ENCODE results near the gene AQP9.
"Not testable (repeated sequence)": the region's sequence is repeated elsewhere in the genome, so short reads cannot be mapped to it uniquely, and the experiment has no call there.

Gene AQP9, protein sequence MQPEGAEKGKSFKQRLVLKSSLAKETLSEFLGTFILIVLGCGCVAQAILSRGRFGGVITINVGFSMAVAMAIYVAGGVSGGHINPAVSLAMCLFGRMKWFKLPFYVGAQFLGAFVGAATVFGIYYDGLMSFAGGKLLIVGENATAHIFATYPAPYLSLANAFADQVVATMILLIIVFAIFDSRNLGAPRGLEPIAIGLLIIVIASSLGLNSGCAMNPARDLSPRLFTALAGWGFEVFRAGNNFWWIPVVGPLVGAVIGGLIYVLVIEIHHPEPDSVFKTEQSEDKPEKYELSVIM

DNA sequence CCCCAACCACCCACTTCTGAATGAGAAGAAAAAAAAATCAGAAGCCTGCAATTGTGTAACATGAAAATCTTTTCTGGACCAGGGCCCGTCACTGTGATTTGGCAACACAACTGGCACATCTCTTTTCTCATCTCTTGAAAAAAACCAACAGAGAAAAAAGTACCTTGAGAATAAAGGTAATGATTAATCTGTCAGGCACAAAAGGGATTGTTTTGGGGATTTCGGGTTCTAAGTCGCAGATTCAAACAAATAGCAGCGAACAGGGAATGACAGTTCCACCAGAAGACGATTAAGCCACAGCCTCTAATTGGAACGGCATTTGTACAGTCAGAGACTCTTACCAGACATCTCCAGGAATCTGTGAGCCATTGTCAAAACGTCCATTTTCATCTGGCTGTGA, at the start of gene AQP9:
Gene AQP9, plus strand, starts transcription at position 276 of the 400 bp plus-strand sequence. CDS start 185 bp downstream, outside the sequence.
- in situ Hi-C loops (cut with MboI; ENCODE audit: low sequenced_read_pairs), result no loop called here

DNA sequence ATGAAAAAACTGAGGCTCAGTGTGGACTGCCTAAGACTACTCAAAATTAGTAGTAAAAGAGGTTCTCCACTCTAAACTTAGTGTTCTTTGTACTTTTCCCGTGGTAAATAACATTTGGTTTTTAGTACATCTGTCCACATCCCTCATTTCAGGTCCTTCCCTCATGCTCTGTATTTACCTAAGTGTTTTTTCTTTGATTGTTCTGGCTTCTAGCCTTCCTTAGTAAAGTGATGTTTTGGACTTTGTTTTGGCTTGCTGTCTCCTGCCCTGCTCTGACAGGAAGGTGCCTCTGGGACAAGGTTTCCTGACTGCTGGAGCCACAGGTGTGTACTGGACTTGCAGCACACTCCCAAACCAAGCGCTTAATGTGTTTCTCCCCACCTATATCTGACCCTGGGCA, 42.8 kb upstream of the AQP9 start:
- in situ Hi-C loops (cut with MboI; ENCODE audit: low sequenced_read_pairs), result no loop called here

DNA sequence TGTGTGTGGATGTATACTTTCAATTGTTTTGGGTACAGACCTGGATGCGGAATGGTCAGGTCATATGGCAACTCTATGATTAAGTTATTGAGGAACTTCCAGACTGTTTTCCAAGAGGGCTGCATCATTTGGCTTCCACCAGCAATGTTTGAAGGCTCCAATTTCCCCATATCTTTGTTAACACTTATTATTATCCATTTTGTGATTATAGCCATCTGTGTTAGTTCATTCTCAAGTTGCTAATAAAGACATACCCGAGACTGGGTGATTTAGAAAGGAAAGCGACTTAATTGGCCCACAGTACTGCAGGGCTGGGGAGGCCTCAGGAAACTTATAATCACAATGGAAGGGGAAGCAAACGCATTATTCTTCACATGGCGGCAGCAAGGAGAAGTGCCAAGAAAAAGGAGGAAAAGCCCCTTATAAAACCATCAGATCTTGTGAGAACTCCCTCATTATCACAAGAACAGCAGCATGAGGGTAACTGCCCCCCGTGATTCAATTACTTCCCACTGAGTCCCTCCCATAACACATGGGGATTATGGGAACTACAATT, 41.6 kb upstream of the AQP9 start:
- in situ Hi-C loops (cut with MboI; ENCODE audit: low sequenced_read_pairs), result no loop called here

DNA sequence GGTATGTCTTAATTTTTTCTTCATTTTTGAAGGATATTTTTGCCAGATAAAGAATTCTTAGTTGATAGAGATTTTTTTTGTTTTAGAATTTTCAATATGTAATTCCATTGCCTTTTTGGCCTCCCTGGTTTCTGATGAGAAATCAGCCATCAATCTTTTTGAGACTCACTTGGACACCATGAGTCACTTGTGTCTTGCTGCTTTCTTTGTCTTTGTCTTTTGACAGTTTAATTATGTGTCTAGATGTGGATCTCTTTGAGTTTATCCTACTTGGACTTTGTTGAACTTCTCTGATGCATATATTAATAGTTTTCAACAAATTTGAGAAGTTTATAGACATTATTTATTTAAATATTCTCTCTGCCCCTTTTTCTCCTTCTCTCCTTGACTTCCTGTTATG, 34.7 kb upstream of the AQP9 start:
- in situ Hi-C loops (cut with MboI; ENCODE audit: low sequenced_read_pairs), result no loop called here

DNA sequence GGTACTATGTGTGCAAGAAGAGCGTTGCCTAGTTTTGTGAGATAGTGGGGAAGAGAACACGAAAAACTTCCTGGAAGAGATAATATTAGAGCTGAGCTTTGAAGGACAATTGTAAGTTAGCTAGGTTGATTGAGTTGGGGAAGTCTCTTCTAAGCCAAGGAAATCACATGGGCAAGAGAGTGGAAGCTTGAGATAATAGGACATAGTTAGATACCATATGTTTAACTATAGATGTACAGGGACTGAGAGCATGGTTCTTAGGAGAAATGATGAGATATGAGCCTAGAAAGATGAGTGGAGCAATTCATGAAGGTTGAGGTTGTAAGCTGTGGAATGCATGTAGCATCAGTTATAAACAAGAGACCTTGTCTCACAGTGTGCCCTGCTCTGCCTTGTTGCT, 30.1 kb upstream of the AQP9 start:
- in situ Hi-C loops (cut with MboI; ENCODE audit: low sequenced_read_pairs), result no loop called here

DNA sequence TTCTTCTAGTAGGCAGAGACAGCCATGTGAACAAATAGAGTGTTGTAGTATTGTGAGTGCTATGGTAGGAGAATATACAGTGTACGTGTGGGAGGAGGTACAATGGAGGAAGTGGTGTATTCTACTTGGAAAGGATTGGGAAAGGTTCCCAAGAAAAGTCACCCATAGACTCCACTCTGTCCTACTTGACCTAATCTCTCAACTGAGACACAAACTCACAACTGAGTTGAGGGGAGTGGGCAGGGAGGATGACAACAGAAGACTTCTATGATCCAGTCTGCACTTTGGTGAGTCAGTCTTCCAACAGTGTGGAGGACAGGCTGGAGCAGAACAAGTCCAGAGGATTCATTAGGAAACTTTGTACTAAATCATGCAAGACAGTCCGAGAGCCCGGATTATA, 28.8 kb upstream of the AQP9 start:
- in situ Hi-C loops (cut with MboI; ENCODE audit: low sequenced_read_pairs), result no loop called here

DNA sequence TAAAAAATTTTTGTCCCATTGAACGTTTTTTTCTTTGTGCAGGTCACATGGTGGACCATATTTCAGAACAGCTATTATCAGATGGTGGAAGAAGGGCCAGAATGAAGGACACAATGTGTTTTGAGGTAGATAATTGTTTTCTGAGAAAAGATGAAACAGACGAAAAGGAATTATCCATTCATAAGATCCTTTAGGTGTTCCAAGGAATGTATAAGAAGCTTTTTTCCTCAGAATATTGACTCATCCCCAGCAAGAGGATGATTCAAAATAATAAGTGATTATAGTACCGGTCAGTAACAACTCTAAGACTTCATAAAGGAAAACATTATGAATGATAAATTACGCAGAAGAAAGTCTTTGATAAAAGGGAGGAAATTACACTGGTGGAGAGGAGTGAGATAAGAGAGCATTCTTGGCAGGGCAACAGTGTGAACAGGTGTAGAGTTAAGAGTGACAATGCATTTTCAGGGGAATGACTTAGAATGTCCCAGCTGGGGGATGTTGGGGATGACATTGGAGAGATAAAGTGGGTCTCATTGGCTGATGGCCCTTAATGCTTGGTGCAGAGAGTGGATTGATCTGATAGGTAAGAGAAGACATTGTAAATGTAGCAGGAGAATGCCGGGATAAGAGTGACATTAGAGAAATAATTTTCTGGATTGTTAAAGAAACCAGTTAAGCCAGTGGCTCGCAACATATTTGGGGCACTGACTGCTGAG, 27.0 kb upstream of the AQP9 start:
- in situ Hi-C loops (cut with MboI; ENCODE audit: low sequenced_read_pairs), result no loop called here

DNA sequence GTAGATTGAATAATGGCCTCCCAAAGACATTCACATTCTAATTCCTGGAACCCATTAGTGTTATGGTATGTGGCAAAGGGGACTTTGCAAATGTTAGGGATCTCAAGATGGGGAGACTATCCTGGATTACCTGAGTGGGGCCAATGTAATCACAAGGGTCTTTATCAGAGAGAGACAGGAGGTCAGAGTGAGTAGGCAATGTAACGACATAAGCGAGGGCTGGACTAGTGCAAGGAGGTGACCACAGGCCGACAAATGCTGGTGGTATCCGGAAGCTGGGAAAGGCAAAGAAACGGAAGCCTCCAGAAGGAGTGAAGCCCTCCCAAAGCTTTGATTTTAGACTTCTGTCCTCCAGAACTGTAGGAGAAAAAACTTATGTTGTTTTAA, 26.5 kb upstream of the AQP9 start:
- in situ Hi-C loops (cut with MboI; ENCODE audit: low sequenced_read_pairs), result no loop called here

DNA sequence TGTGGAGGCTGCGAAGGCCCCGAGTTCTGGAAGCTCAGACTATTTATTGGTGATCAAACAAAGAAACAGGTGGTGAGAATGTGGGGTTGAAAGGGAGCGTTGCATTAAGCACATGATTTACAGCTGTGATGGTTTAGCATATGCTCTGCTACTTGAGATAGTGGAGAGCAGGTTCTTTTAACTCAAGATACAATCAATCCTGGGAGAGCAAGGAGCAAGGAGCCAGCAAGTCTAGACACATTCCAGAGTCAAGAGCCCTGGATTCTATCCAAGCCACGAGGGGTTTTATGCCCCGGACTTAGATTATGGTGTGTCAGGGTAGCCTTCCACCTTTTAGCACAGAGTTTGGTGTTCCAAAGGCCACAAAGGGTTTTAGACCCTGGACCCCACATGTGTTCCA, 24.8 kb upstream of the AQP9 start:
- in situ Hi-C loops (cut with MboI; ENCODE audit: low sequenced_read_pairs), result not testable (repeated sequence)

DNA sequence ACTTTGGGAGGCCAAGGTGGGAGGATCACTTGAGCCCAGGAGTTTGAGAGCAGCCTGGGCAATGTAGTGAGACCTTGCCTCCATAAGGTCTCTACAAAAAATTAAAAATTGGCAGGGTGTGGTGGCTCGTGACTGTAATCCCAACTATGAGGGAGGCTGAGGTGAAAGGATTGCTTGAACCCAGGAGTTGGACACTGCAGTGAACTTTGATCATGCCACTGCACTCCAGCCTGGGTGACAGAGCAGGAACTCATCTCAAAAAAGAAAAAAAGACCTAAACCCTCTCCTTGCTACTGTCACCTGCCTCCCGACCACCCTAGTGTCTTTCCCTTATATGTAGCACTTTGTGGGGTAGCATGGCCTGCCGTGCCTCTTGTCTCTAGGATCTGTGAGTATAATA, 23.8 kb upstream of the AQP9 start:
- in situ Hi-C loops (cut with MboI; ENCODE audit: low sequenced_read_pairs), result no loop called here

DNA sequence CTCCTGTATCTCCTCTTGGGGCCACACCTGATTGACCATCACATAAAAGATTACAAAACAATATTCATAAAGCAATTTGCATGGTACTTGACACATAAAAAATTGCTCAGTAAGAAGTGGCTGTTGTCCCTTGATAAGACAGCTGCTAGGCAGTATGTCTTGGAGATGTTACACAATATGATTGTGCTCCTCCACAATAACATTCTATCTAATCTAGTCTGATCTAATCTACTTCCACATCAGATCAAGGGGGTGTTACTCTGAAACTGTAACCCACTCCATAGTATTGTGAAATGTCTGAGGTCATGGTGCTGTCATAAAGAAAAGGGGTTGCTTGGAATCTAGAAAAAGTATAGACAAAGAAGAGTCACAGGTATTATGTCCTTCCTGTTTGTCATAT, 23.4 kb upstream of the AQP9 start:
- in situ Hi-C loops (cut with MboI; ENCODE audit: low sequenced_read_pairs), result no loop called here

DNA sequence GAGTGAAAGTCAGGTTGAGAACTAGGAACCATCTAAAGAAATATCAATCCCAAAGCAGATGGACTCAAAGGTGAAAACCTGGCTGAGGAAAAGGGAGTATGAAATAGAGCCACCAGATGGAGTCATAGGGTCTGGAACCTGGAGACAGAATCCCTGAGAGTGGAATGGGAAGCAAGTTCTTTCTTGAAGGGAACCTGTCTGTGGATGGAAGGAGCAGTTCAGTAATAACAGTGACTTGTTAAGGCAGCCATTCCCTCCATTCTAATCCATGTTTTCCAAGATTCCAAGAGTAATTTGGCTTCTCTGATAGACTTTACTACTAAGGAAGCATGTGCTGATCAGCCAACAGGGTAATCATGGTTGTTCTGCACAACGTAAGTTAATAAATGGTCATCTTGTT, 22.5 kb upstream of the AQP9 start:
- in situ Hi-C loops (cut with MboI; ENCODE audit: low sequenced_read_pairs), result no loop called here

DNA sequence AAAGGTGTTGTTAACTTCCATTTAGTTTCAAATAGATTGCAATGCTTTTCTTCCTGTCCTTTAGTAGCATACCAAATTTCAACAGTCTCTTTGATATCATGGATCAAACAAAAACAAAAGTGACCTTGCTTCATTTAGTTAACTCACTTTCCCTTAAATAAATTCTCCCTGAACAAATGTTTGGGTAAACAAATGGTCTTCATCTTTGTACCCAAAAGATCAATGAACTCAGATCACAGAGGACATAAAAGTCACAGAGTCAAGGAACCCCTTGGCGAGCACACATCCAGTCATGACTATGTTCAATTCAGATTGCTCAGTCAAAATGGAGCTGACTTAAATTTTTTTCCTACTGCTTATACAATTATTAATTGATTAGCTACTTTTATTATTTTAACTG, 20.6 kb upstream of the AQP9 start:
- in situ Hi-C loops (cut with MboI; ENCODE audit: low sequenced_read_pairs), result no loop called here

DNA sequence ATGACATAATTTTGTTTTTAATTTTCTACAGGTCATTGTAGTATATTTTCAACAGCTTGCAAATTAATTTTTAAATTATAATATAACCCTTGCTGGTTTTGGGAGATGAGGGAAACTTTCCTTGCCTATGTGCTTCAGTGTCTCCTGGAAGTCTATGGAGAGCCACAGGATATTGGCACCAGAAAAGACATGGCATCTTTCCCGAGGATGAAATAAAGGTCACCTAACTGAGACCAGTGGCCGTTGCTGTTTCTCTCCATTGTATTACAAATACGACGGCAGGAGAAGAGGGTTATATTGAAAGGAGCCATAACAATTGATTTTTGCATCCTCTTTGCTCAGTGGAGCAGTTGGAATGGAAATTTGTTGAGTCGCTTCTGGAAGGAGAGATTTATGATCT, 19.9 kb upstream of the AQP9 start:
- in situ Hi-C loops (cut with MboI; ENCODE audit: low sequenced_read_pairs), result no loop called here

DNA sequence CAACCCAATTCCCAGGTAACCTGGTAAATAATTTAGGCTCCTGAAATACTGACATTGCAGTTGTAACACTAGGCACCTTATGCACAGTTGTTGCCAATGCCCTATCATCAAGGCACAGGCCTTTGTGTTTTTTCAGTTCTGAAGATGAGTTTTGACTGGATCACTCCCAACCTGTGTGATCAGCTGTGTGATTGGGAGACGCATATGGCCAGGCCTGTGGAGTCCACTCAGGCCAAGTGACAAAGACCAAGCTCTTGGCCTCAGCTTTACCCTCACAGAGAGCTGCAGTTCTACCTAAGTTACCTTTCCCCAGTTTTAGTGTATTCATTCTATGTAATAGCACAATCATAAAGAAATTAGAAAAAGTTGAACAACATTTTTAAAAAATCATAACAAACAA, 19.2 kb upstream of the AQP9 start:
- in situ Hi-C loops (cut with MboI; ENCODE audit: low sequenced_read_pairs), result no loop called here

DNA sequence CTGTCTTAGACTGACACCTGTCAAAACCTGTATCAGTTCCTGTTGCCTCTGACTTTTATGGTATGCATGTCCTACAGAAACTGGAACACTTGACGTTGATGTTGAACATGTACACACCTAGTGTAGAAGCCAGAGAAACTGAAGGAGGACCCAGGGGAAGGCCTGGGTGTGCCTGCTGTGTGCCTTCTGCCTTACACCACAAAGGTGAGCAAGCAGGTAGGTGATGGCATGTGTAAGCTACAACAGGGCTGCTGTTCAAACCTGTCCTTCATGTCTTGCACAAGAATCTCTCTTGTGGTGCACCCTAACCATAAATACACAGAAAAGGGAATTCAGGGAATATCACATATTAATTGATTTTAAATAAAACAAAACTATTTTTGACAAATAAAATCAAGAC, 13.6 kb upstream of the AQP9 start:
- in situ Hi-C loops (cut with MboI; ENCODE audit: low sequenced_read_pairs), result no loop called here

DNA sequence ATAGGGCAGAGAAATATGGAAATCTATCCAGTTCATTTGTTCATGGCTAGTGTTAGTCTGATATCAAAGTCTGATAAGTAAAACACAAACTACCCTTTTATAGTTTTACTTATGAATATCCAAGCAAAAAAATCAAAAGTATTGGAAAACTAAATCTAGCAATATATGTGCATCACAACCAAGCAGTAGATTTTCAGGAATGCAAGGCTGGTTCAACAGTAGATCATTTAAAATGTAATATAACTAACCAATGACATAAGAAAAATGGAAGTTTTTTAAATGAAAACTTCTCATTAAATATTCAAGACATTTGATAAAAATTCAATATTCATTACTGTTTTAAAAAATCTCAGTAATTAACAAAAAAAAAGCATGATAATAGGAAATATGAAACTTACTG, 12.8 kb upstream of the AQP9 start:
- in situ Hi-C loops (cut with MboI; ENCODE audit: low sequenced_read_pairs), result no loop called here

DNA sequence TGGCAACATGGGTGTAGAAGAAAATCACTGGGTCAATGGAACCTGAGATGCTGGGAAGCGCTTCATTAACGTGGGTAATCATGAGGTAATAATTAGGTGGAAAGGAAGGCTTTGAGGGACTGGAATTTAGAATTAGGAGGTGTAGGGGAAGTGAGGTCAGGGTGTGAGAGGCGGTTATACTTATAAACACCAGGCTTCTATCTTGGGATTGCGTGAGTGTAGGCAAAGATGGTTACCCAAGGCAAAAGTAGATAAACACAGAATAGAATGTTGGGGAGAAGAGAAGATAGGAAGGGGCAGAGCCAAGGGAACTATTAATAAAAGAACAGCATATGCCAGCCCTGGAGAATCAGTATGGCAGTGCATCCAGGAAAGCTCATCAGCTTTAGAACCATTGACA, 3.3 kb upstream of the AQP9 start:
- in situ Hi-C loops (cut with MboI; ENCODE audit: low sequenced_read_pairs), result no loop called here

DNA sequence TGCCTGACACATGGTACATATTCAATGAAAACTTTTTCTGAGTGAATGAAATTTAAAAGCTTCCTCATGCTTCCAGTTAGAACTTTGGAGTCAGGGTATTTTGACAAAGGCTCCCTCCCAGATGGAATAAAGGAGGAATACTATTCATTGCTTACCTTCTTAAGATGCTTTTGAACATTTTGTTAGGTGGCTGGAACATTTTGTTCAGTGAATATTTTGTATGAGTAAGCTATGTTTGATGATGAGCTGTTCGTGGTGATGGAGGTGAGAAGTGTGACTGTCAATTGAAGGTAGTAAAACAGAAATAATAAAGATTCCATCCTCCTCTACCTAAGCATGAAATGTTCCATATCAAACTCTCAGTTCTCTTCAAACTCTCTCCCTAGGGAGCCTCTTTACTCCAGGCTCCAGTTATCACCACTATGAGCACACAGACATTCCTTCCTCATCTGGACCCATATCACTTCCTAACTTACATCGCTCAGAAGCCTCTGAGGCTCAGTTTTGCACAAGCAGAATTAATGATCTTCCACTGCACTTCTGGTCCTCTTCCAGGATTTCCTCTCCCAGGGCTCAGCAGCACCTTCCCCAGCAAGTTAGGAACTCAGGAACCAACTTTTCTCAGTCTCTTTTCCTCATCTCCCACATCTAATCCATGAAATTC, 2.5 kb upstream of the AQP9 start:
- in situ Hi-C loops (cut with MboI; ENCODE audit: low sequenced_read_pairs), result no loop called here

DNA sequence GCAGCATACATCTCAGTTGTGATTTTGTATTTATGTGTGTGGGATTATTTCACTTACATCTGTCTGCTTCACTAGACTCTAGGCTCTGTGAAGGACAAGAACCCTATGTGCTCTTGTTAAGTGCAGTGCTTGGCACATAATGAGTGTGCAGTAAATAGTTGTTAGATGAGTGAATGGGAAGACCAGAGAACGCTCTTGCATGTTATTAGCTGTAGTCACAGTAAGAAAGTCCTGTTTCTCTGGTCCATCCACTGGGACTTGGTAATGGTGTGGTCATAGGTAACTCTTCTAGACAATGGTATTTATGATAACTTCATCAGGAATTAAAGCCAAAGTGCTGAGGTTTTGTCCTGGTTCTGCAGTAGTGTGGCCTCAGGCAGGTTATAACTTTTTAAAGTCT, 1.4 kb upstream of the AQP9 start:
- in situ Hi-C loops (cut with MboI; ENCODE audit: low sequenced_read_pairs), result no loop called here

DNA sequence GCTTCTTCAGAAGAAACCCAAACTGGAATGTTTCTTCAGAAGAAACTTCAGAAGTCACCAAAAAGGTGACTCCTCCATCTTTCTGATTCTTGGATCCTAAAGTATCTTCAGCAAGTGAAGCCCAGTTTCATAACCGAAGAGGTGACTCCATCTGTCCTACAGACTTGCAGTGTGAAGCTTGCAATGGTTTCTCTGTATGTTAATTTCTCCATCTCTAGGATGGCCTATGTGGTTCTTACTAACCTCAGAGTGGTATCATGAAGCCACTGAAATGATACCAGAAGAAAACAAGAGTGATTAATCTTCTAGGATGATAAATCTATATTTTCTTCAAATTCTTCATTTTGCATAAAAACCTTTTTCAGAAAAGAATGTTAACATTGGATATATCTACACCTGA, 495 bp upstream of the AQP9 start:
- in situ Hi-C loops (cut with MboI; ENCODE audit: low sequenced_read_pairs), result no loop called here
